ENCODE data around the gene FKBP7. TPM values are rescaled to one million over a fixed set of nuclear protein-coding genes. Genes with fewer than 3 reads are reported as not detected.
A peak's percentile ranks its signal among the peaks of the same experiment; 100 is the strongest.
"Not testable (repeated sequence)": the region's sequence is repeated elsewhere in the genome, so short reads cannot be mapped to it uniquely, and the experiment has no call there.

The FKBP7 gene
- total RNA-seq, 1 donor from 2014 or later, result 16.0 TPM

- peak in 1 of 2 donors; percentile 3 for DNase-seq (ENCODE audit: low read depth in 2 of 2)
Measured at GRCh38 chr2:178449700-178450523, 28.5 kb downstream of the FKBP7 start.

GRCh38 chr2:178448968-178449661 lies 29.3 kb downstream of the FKBP7 start:
- DNase-seq (ENCODE audit: low read depth in 2 of 2), result no peak

GRCh38 chr2:178441426-178441825 lies 37.0 kb downstream of the FKBP7 start:
- DNase-seq (ENCODE audit: low read depth in 2 of 2), result no peak

GRCh38 chr2:178436662-178437061 lies 41.7 kb downstream of the FKBP7 start:
- no peak for DNase-seq (ENCODE audit: low read depth in 2 of 2)

GRCh38 chr2:178429336-178429735 lies 49.1 kb downstream of the FKBP7 start:
- no peak for DNase-seq (ENCODE audit: low read depth in 2 of 2)

GRCh38 chr2:178428396-178428806 lies 50.0 kb downstream of the FKBP7 start:
- DNase-seq (ENCODE audit: low read depth in 2 of 2), result no peak

GRCh38 chr2:178427458-178427857 lies 50.9 kb downstream of the FKBP7 start:
- DNase-seq (ENCODE audit: low read depth in 2 of 2), result no peak

- no peak for DNase-seq (ENCODE audit: low read depth in 2 of 2)
Measured at GRCh38 chr2:178426388-178426787, 52.0 kb downstream of the FKBP7 start.

- DNase-seq (ENCODE audit: low read depth in 2 of 2), result no peak
Measured at GRCh38 chr2:178425255-178425827, 53.1 kb downstream of the FKBP7 start.

- DNase-seq (ENCODE audit: low read depth in 2 of 2), result not testable (repeated sequence)
Measured at GRCh38 chr2:178423746-178424145, 54.7 kb downstream of the FKBP7 start.

- no peak for DNase-seq (ENCODE audit: low read depth in 2 of 2)
Measured at GRCh38 chr2:178422097-178422496, 56.3 kb downstream of the FKBP7 start.

- DNase-seq (ENCODE audit: low read depth in 2 of 2), result peak in 1 of 2 donors; percentile 33
Measured at GRCh38 chr2:178420463-178420999, 57.9 kb downstream of the FKBP7 start.

GRCh38 chr2:178419123-178419522 lies 59.3 kb downstream of the FKBP7 start:
- DNase-seq (ENCODE audit: low read depth in 2 of 2), result peak in 1 of 2 donors; percentile 54

- DNase-seq (ENCODE audit: low read depth in 2 of 2), result no peak
Measured at GRCh38 chr2:178418426-178418825, 60.0 kb downstream of the FKBP7 start.

GRCh38 chr2:178417916-178418315 lies 60.5 kb downstream of the FKBP7 start:
- DNase-seq (ENCODE audit: low read depth in 2 of 2), result no peak

- no peak for DNase-seq (ENCODE audit: low read depth in 2 of 2)
Measured at GRCh38 chr2:178415979-178416378, 62.4 kb downstream of the FKBP7 start.

GRCh38 chr2:178414266-178415247 lies 63.8 kb downstream of the FKBP7 start:
- peak; percentile 83 to 96 for DNase-seq (ENCODE audit: low read depth in 2 of 2)

Data from dermis microvascular lymphatic vessel endothelial cell (primary cell).